NB4 (cell line): Measurements from ENCODE around the gene GPR132.

ENCODE experiments used
- DNase-seq: peaks from one replicate; pipeline ENCODE4 v3.0.0; 2010; ENCODE audit warnings: low read depth
- H3K4me3 ChIP-seq: one replicate; pipeline ENCODE4 v1.5.1; 2011; ENCODE audit warnings: mild to moderate bottlenecking, low read depth, low read length, moderate library complexity
- MYC ChIP-seq: IDR thresholded peaks from 2 replicates; pipeline ENCODE4 v1.6.1; 2011; ENCODE audit warnings: low read depth, low read length
- POLR2A ChIP-seq: IDR thresholded peaks from 2 replicates; pipeline ENCODE4 v1.6.1; 2011; ENCODE audit warnings: mild to moderate bottlenecking; ENCODE audit not compliant: insufficient read length; ENCODE audit errors: extremely low read depth
- TF ChIP-seq, protein P1 (sequence below): IDR thresholded peaks from one replicate; pipeline ENCODE4 v1.5.1; 2012; ENCODE audit warnings: low read depth, low read length
- TF ChIP-seq, protein P2 (sequence below): IDR thresholded peaks from 2 replicates; pipeline ENCODE4 v1.6.1; 2011; ENCODE audit warnings: low read depth, low read length

Gene GPR132

DNA sequence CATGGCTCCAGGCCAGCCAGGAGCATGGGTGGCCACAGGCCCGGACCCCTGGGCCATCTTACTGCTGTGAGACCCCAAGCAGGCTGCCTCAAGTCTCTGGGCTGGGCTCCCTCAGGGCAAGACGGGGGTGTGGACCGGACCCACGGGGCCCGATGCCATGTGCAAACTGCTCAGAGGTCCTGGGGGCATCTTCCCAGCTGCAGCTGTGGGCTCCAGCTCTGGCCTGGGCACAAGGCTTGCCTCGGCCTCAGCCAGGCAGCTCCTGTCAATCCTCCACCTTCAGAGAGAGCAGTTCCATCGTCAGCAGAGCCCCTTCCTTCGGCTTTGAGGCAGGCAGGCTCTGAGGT lies 12.4 kb upstream of the GPR132 start:
- H3K4me3 ChIP-seq, result no peak overlapping the region
- TF ChIP-seq POLR2A, result no peak
- TF ChIP-seq, protein P1, sequence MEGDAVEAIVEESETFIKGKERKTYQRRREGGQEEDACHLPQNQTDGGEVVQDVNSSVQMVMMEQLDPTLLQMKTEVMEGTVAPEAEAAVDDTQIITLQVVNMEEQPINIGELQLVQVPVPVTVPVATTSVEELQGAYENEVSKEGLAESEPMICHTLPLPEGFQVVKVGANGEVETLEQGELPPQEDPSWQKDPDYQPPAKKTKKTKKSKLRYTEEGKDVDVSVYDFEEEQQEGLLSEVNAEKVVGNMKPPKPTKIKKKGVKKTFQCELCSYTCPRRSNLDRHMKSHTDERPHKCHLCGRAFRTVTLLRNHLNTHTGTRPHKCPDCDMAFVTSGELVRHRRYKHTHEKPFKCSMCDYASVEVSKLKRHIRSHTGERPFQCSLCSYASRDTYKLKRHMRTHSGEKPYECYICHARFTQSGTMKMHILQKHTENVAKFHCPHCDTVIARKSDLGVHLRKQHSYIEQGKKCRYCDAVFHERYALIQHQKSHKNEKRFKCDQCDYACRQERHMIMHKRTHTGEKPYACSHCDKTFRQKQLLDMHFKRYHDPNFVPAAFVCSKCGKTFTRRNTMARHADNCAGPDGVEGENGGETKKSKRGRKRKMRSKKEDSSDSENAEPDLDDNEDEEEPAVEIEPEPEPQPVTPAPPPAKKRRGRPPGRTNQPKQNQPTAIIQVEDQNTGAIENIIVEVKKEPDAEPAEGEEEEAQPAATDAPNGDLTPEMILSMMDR, result no peak
- TF ChIP-seq, protein P2, sequence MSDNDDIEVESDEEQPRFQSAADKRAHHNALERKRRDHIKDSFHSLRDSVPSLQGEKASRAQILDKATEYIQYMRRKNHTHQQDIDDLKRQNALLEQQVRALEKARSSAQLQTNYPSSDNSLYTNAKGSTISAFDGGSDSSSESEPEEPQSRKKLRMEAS, result no peak
- no peak for TF ChIP-seq MYC
- no peak for DNase-seq

DNA sequence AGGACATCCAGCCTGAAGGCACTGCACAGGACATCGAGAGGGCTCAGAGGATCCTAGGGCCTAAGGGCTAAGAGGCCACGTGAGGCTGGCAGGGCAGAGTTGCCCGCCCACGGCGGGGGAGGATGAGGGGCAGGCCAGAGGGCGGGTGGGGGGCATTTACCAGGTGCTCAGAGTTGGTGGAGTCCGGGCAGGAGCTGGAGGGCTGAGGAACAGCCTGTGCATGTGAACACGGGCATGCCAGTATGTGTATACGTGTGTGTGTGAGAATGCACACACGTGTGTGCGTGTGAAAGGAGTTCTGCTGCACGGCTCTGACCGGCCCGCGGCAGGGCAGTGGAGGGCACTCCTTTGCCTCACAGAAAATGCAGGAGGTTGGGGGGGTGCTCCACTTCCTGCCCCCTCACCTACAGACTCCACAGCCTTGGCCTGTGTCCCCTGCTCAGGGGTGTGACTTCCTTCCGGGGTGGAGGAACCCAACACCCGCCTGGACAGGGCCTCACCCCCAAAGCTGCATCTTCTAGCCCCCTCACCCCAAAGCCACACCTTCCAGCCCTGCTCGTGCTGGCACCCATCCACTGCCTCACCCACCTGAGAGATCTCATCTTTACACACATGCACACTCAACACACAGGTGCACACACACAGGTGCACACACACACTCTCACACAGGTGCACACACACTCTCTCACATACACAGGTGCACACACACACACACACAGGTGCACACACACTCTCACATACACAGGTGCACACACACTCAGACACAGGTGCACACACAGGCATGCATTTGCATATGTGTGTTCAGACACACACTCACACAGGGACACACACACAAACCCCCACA lies 11.8 kb upstream of the GPR132 start:
- no peak for TF ChIP-seq POLR2A
- TF ChIP-seq MYC, result no peak
- TF ChIP-seq, protein P2, result no peak
- H3K4me3 ChIP-seq, result no peak overlapping the region
- no peak for DNase-seq

DNA sequence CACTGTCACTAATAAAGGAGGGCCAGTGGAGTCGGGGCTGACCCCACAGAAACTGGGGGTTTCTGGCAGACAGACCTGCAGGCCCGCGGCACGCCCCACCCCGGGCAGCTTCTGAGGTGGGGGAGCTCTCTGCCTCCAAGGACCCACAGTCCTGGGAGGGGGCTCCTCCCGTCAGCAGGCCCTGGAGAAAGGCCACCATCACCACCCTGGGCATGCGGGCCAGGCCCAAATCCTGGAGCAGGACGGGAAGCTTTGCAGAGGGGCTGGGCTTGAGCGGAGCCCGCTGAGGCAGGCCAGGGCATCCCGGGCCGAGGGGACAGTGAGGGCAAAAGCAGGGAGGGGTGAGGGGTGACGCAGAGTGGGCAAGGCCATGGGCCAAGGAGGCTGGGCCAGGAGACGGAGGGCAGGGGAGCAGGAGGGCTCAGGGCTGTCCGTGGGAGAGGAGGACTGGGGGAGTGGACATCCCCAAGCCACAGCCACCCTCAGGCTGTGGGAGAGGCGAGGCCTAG lies 11.1 kb upstream of the GPR132 start:
- H3K4me3 ChIP-seq, result no peak overlapping the region
- TF ChIP-seq, protein P1, result no peak
- no peak for TF ChIP-seq MYC
- TF ChIP-seq, protein P2, result no peak
- TF ChIP-seq POLR2A, result no peak
- no peak for DNase-seq

DNA sequence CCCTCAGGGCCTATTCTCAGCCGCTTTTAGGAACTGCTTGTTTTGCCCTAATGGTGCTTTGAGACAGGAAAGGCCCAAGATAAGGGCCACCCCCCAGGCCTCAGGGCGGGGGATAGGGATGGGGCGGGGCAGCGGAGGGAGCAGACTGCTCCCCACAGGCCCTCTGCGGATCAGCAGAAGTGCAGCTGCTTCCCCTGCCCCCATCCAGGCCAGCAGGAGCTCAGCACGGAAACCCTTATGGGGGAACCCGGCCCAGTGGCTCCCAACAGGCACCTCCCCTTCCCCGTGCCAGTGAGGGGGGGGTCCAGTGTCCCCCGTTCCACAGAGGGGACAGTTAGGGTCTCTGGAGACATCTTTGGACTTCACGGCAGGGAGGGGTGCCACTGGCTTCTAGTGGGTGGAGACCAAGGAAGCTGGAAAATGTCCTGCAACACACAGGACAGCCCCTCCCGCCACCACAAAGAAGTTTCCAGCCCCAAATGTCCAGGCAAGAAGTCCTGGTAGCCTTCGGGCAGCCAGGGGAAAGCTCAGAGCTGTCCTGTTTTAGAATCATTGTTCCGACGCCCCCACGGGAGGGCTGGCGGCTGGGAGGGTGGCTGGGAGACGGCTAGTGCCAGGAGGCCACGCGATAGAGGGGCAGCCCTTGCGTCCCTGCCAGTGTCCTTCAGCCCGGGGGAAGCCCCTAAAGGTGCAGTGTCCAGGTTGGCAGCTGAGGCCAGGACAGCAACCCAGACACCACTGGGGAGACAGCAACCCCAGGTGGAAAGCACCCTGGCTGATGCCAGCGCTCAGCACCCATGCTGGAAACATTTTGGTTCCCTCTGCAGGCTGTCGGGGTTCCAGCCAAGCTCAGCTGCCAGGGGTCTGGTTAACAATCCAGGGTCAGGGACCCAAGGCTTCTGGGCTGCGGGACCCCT lies 10.4 kb upstream of the GPR132 start:
- peak; percentile 92 for DNase-seq
- no peak overlapping the region for H3K4me3 ChIP-seq
- TF ChIP-seq, protein P1, result no peak
- TF ChIP-seq POLR2A (no peak), MYC (no peak)

DNA sequence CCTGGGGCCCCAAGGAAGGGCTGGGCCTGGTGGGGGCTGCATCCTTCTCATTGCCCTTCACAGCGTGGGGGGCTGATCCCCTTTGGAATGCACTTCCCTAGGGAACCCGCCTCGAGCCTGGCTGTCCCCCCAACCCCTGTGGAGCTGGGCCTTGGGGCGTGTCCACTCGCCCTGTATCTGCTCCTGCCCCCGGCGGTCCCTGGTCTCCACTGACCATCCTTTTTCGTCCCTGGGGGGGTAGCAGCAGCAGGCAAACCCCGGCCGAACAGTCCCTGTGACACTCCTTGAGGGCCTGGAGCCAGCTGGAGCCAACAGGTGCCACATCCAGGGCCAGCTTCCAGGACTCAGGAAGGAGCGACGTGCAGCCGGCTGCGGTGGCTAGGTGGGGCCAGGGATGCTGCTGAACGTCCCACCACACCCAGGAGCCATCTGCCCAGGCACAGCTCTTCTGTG lies 9.4 kb upstream of the GPR132 start:
- no peak for DNase-seq
- no peak overlapping the region for H3K4me3 ChIP-seq
- TF ChIP-seq MYC (no peak), POLR2A (no peak)
- TF ChIP-seq, protein P1, result no peak
- TF ChIP-seq, protein P2, result no peak
